IMR-90 (cell line): ENCODE measurements around the gene LARP1B. TPM values are rescaled to one million over a fixed set of nuclear protein-coding genes. Genes with fewer than 3 reads are reported as not detected.

Source experiments
- ATAC-seq: fragments of 200-7000 bp; cut with Tn5 transposase; 2 replicates; pipeline ENCODE4 v1.9.1; 2020; ENCODE audit warnings: low read depth, mild to moderate bottlenecking, moderate library complexity
- BruUV-seq: library from RNA; stranded (reverse); fragments of 400-500 nt; replicated peaks from 2 replicates; lab custom pipeline; 2021; lab: Mats Ljungman, UMichigan
- CTCF ChIA-PET: fragments of 300-600 bp; formaldehyde crosslinking; extraction: SDS; loops from one replicate; lab custom pipeline; 2021; ENCODE audit warnings: antibody characterized with exemption; lab: Yijun Ruan, JAX
- POLR2A ChIA-PET: fragments of 300-600 bp; sonication (Branson Sonifier 250); formaldehyde crosslinking; loops from one replicate; lab custom pipeline; 2022; ENCODE audit warnings: antibody characterized with exemption; ENCODE audit not compliant: unreplicated experiment; lab: Charles Lee
- DNase-seq: peaks from one replicate; pipeline ENCODE4 v3.0.0; 2013
- H2AFZ ChIP-seq: replicated peaks from 2 replicates; pipeline ENCODE3; 2013; ENCODE audit warnings: low read length, mild to moderate bottlenecking; ENCODE audit not compliant: poor library complexity
- H2AK5ac ChIP-seq: 2 replicates; pipeline ENCODE4 v1.6.1; 2013; ENCODE audit warnings: low read depth, low read length, inconsistent platforms
- H2AK9ac ChIP-seq: replicated peaks from 2 replicates; pipeline ENCODE3; 2013; ENCODE audit warnings: mild to moderate bottlenecking, low read depth, low read length, moderate library complexity; ENCODE audit not compliant: poor library complexity
- H2BK120ac ChIP-seq: 2 replicates; pipeline ENCODE4 v1.6.1; 2013; ENCODE audit warnings: low read depth, low read length, inconsistent platforms
- H2BK15ac ChIP-seq: 3 replicates; pipeline ENCODE4 v1.6.1; 2013; ENCODE audit warnings: low read depth, low read length, inconsistent platforms
- H2BK20ac ChIP-seq: 2 replicates; pipeline ENCODE4 v1.6.1; 2013; ENCODE audit warnings: low read depth, mild to moderate bottlenecking, inconsistent platforms, low read length, moderate library complexity
- H2BK5ac ChIP-seq: 2 replicates; pipeline ENCODE4 v1.6.1; 2013; ENCODE audit warnings: mild to moderate bottlenecking, low read depth, low read length, inconsistent platforms; ENCODE audit not compliant: poor library complexity, severe bottlenecking
- H3K14ac ChIP-seq: replicated peaks from 2 replicates; pipeline ENCODE4 v1.6.1; 2013; ENCODE audit warnings: low read depth, low read length, inconsistent platforms
- H3K18ac ChIP-seq: 2 replicates; pipeline ENCODE4 v1.6.1; 2013; ENCODE audit warnings: low read depth, low read length, control low read depth
- H3K23ac ChIP-seq: 2 replicates; pipeline ENCODE4 v1.6.1; 2013; ENCODE audit warnings: low read depth, low read length, inconsistent platforms
- H3K27ac ChIP-seq: 2 replicates; pipeline ENCODE4 v1.5.1; 2013; ENCODE audit warnings: mild to moderate bottlenecking, control low read depth, low read length; ENCODE audit not compliant: insufficient read depth
- H3K27me3 ChIP-seq: 2 replicates; pipeline ENCODE4 v1.6.1; 2013; ENCODE audit warnings: low read length; ENCODE audit not compliant: control insufficient read depth, insufficient read depth
- H3K36me3 ChIP-seq: 2 replicates; pipeline ENCODE4 v1.6.1; 2013; ENCODE audit warnings: low read length, mixed read lengths; ENCODE audit not compliant: control insufficient read depth, insufficient read depth
- H3K4ac ChIP-seq: 2 replicates; pipeline ENCODE4 v1.6.1; 2013; ENCODE audit warnings: low read depth, low read length, inconsistent platforms
- H3K4me1 ChIP-seq: 2 replicates; pipeline ENCODE4 v1.6.1; 2013; ENCODE audit warnings: low read length, mixed read lengths; ENCODE audit not compliant: control insufficient read depth, insufficient read depth
- H3K4me2 ChIP-seq: 2 replicates; pipeline ENCODE4 v1.6.1; 2013; ENCODE audit warnings: low read depth, mild to moderate bottlenecking, control low read depth, low read length, moderate library complexity
- H3K4me3 ChIP-seq: 2 replicates; pipeline ENCODE4 v1.5.1; 2013; ENCODE audit warnings: low read depth, mild to moderate bottlenecking, control low read depth, low read length, moderate library complexity; ENCODE audit not compliant: insufficient read depth
- H3K56ac ChIP-seq: 2 replicates; pipeline ENCODE4 v1.6.1; 2013; ENCODE audit warnings: low read length, inconsistent platforms; ENCODE audit not compliant: insufficient read depth; ENCODE audit errors: extremely low read depth
- H3K79me1 ChIP-seq, 2 experiments: 2 replicates each; pipeline ENCODE4 v1.6.1; 2013; ENCODE audit warnings: low read length in 2 of 2, inconsistent platforms in 1 of 2, low read depth in 1 of 2
- H3K9ac ChIP-seq: 2 replicates; pipeline ENCODE4 v1.6.1; 2013; ENCODE audit warnings: low read depth, low read length, control low read depth
- H3K9me1 ChIP-seq: 2 replicates; pipeline ENCODE4 v1.6.1; 2013; ENCODE audit warnings: low read length, inconsistent platforms; ENCODE audit not compliant: insufficient read depth
- H3K9me3 ChIP-seq: 2 replicates; pipeline ENCODE4 v1.6.1; 2013; ENCODE audit warnings: low read length; ENCODE audit not compliant: control insufficient read depth, insufficient read depth
- H4K20me1 ChIP-seq: 2 replicates; pipeline ENCODE4 v1.6.1; 2013; ENCODE audit warnings: low read length, inconsistent platforms; ENCODE audit not compliant: insufficient read depth
- H4K5ac ChIP-seq: 2 replicates; pipeline ENCODE4 v1.6.1; 2013; ENCODE audit warnings: mild to moderate bottlenecking, low read depth, low read length, control low read depth
- H4K8ac ChIP-seq, 2 experiments: 2 replicates each; pipeline ENCODE4 v1.6.1; 2013; ENCODE audit warnings: low read depth in 2 of 2, low read length in 2 of 2, control low read depth in 1 of 2, inconsistent platforms in 1 of 2
- H4K91ac ChIP-seq: 2 replicates; pipeline ENCODE4 v1.6.1; 2013; ENCODE audit warnings: low read depth, low read length, inconsistent platforms; ENCODE audit not compliant: insufficient read depth
- CEBPB ChIP-seq: IDR thresholded peaks from 2 replicates; pipeline ENCODE4 v1.6.1; 2012; ENCODE audit warnings: low read depth, low read length, improper control_type of control experiment
- SMC3 ChIP-seq: fragments of 150-350 bp; IDR thresholded peaks from 2 replicates; pipeline ENCODE4 v1.6.1; 2016; ENCODE audit warnings: low read depth, mild to moderate bottlenecking, antibody characterized with exemption, low read length, moderate library complexity
- WGBS, 2 experiments: methylation state at CpG; one replicate each; pipeline versions ENCODE4 v1.1.5 to v1.1.7; 2013; ENCODE audit warnings: missing lambda C conversion rate in 2 of 2; ENCODE audit not compliant: insufficient read length in 1 of 2; ENCODE audit errors: extremely low coverage in 2 of 2; 5-methylcytosine and 5-hydroxymethylcytosine counted together
- dilution Hi-C: fragments of 300-500 bp; cut with HindIII; formaldehyde crosslinking; loops from one replicate; pipeline ENCODE4 v1.14.3; 2018; ENCODE audit warnings: low sequenced_read_pairs; ENCODE audit not compliant: unreplicated experiment
- in situ Hi-C: fragments of 300-500 bp; cut with MboI; formaldehyde crosslinking; loops from 3 replicates; pipeline ENCODE4 v1.14.3; 2019; ENCODE audit warnings: low sequenced_read_pairs, inconsistent platforms, mixed read lengths
- intact Hi-C: fragments of 100-400 bp; cut with micrococcal nuclease; formaldehyde crosslinking; loops from 2 replicates; pipeline ENCODE4 v1.10.0; 2022
- polyA plus RNA-seq, 3 experiments: library from polyadenylated mRNA; depleted of rRNA; stranded (reverse); fragments of >200 nt; gene quantifications; 2 replicates each; pipeline ENCODE4 v1.2.3, GENCODE V29; 2012; ENCODE audit warnings: low replicate concordance in 1 of 3
- total RNA-seq: library from RNA; depleted of rRNA; stranded (reverse); fragments of >200 nt; gene quantifications from 2 replicates; pipeline ENCODE4 v1.2.3, GENCODE V29; 2012

The LARP1B gene
- total and polyA plus RNA-seq, 2 of the 4 experiments (the other 2 are of a cell fraction) = 8.8 to 11.1 TPM

- no CpG with 5 or more reads among the region's 3 CpGs for WGBS, 2 experiments
- Histone ChIP-seq H2AK9ac (no peak overlapping the region), H3K27ac (no peak overlapping the region), H3K36me3 (peaks cover 6% of the 10 kb centered on the region), H3K14ac (no peak overlapping the region), H2BK5ac (no peak overlapping the region), H2BK120ac (no peak overlapping the region), H3K9me1 (no peaks in the 10 kb centered on the region; the same call in 1 of the 2 replicates), H3K56ac (no peak overlapping the region), H4K8ac (no peak overlapping the region), H3K4me3 (no peak overlapping the region), H2BK20ac (no peak overlapping the region), H2BK15ac (no peak overlapping the region), H3K27me3 (no peaks in the 10 kb centered on the region), H3K4me2 (no peak overlapping the region), H3K9me3 (no peaks in the 10 kb centered on the region), H3K4me1 (no peaks in the 10 kb centered on the region), H4K91ac (no peak overlapping the region), H3K23ac (no peak overlapping the region), H2AFZ (no peak overlapping the region), H3K4ac (no peak overlapping the region), H3K79me1 (no peaks in the 10 kb centered on the region), H2AK5ac (no peak overlapping the region), H4K5ac (no peak overlapping the region), H3K9ac (no peak overlapping the region), H3K18ac (no peak overlapping the region), H4K20me1 (no peaks in the 10 kb centered on the region)
- ChIA-PET CTCF (interaction anchor here (0.5 to 1.1 kb wide), 3 partner anchors 13 to 489 kb away, joined by 3 read pairs; partner anchors contain the start of gene LARP1B), POLR2A (no interaction called here)
- intact Hi-C loops (no loop called here), dilution Hi-C loops (no loop called here), in situ Hi-C loops (no loop called here)
- ATAC-seq (peak; percentile 61), DNase-seq (peak; percentile 52)
- TF ChIP-seq CEBPB = peak; percentile 64
- TF ChIP-seq SMC3 = no peak
- BruUV-seq = no TSS peak
These were observed 29.2 kb upstream of the LARP1B start for GRCh38 chr4:128031756-128032384.
